GM18858 (cell line): ENCODE measurements around the gene MTHFD1L.
"Not testable (repeated sequence)": the region's sequence is repeated elsewhere in the genome, so short reads cannot be mapped to it uniquely, and the experiment has no call there.

Experiments
- ATAC-seq: cut with Tn5 transposase; IDR thresholded peaks from one replicate; pipeline ENCODE4 v1.9.1; 2021; ENCODE audit not compliant: unreplicated experiment

Gene MTHFD1L

GRCh38 chr6:151063842-151064647 is 198.5 kb downstream of the MTHFD1L start:
- ATAC-seq: no peak

DNA sequence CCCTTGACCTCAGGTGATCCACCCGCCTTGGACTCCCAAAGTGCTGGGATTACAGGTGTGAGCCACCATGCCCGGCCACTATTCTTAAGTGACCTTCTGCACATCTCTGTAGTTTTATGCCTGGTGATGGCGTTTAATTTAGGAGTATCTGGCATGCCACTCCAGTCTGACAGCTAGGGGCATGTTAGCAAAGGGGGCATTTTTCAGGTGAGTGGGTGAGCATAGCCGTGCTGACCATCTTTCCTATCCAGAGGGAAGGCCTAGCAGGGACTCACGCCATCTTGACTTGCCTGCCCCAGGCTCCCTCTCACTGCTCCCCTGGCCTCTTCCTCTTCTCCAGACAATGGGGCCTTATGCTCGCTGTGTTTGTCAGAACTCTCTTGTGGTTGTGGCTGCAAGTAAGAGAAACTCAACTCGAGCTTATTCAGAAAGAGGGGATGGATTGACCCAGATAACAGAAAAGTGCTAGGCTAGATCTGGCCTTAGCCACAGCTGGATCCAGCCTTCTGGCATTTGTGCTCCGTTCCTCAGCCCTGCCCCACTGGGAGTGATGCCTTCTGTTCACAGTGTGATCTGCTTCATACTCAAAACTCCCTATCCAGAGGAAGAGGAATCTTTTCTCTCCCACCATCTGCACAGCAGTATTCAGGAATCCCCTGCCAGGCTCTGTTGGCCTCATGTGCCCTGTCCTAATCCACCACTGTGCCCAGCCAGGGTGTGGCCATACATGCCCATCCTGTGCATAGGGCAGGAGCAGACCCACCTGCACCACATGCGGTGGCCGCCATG is 199.7 kb downstream of the MTHFD1L start:
- no peak for ATAC-seq

GRCh38 chr6:151067684-151068596 is 202.4 kb downstream of the MTHFD1L start:
- no peak for ATAC-seq

- ATAC-seq: no peak
Observed at GRCh38 chr6:151068761-151069312, 203.3 kb downstream of the MTHFD1L start.

- no peak for ATAC-seq
Observed at GRCh38 chr6:151069641-151070040, 204.1 kb downstream of the MTHFD1L start.

GRCh38 chr6:151070631-151071051 is 205.1 kb downstream of the MTHFD1L start:
- no peak for ATAC-seq

DNA sequence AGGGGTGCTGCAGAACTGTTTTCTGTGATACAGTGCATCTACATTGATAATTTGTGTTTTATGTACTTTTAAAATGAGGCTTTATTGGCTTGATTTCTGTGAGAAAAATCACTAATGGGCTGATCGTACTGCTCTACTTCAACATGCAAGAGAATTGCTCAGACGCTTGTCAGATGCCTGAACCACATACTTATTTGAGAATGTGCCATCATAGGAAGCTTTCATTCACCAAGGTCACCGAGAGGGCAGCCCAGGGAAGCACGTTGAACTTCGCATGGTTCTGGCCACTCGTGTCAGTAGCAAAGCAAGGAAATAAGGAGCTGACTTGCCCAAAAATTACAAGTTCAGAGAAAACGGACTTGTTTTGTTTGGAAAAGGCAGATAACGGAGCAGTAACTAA is 205.8 kb downstream of the MTHFD1L start:
- ATAC-seq: no peak

DNA sequence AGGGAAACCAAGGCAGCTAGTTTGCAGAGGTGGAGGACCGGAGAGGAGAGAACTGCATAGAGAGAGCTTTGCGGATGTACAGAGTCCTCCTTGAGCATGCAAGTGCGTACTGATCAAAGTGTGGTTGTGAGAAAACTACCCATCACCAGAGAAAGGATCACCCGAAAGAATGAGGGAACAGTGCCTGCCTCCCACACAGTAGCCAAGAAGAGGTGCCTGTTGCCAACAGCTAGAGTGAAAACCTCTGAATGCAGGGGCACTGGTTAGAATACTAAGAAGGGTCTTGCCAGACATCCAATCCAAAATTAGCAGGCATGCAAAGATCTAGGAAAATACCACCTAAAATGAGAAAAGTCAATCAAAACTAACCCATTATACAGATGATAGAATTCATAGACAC is 207.6 kb downstream of the MTHFD1L start:
- ATAC-seq: no peak

GRCh38 chr6:151073701-151074100 is 208.2 kb downstream of the MTHFD1L start:
- no peak for ATAC-seq

DNA sequence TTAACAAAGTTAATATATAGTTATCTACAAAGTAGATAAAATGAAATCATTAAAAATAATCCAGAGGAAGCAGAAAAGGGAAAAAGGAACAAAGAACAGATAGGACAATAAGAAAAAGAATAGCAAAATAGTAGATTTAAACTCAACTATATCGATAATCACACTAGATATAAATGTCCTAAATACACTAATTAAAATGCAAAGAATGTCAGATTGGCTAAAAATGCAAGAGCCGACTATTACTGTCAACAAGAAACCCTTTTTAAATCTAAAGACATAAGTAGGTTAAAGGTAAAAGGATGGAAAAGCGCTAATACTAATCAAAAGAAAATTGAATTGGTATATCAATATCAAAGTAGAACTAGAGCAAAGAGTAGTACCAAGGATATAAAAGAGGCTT is 209.5 kb downstream of the MTHFD1L start:
- ATAC-seq: no peak

- no peak for ATAC-seq
Observed at GRCh38 chr6:151075527-151075926, 210.0 kb downstream of the MTHFD1L start.

- ATAC-seq: no peak
Observed at GRCh38 chr6:151075930-151076555, 210.5 kb downstream of the MTHFD1L start.

GRCh38 chr6:151078655-151079054 is 213.2 kb downstream of the MTHFD1L start:
- no peak for ATAC-seq

DNA sequence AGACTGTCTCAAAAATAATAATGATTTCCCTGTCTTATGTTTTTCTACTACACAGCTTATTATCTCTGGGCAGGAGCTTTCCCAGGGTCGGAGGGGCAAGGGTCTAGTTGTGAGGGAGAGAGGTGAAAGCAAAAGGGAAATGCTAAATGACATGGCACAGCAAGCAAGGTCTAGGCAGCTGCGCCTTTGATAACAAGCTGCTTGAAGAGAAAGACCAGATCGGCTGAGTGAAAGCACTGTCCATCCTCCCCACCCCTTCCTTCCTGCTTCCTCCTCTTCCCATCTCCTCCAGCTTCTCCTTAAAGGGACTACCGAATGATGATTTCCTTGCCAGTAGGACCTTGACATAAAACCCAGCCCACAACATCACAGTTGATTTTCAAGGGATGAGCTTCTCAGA is 216.2 kb downstream of the MTHFD1L start:
- no peak for ATAC-seq

DNA sequence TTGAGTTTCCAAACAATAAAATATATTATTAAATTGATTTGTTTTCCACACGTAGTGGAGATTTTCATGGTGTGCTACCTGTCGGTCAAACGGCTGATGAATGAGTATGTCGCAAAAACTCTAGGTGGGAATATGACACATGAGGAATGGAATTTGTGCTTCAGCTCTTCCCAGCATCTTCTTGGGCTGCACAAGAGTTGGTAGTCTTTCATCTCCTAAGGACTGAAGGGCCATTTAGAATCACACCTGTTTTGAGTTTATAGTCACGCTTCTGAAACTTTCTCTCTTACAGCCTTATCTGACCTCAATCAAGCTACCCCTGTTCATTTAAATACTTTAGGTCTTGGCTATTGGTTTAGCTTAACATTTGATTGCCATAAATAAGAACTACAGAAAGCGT is 216.6 kb downstream of the MTHFD1L start:
- ATAC-seq: no peak

- no peak for ATAC-seq
Observed at GRCh38 chr6:151084275-151084674, 218.8 kb downstream of the MTHFD1L start.

DNA sequence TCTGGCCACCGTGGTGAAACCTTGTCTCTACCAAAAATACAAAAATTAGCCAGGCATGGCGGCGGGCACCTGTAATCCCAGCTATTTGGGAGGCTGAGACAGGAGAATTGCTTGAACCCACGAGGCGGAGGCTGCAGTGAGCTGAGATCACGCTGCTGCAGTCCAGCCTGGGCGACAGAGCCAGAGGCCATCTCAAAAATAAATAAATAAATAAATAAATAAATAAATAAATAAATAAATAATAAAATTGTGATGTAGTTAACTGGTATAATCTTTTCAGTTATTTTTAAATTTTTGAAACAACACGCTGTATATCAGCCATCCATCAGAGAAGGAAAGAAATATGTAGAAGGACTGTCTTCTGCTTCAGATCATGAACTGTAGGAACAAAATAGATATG is 221.6 kb downstream of the MTHFD1L start:
- not testable (repeated sequence) for ATAC-seq

GRCh38 chr6:151087861-151088598 is 222.5 kb downstream of the MTHFD1L start:
- no peak for ATAC-seq

- no peak for ATAC-seq
Observed at GRCh38 chr6:151088599-151088935, 223.1 kb downstream of the MTHFD1L start.

GRCh38 chr6:151088963-151089362 is 223.5 kb downstream of the MTHFD1L start:
- ATAC-seq: no peak
